Activated effector memory CD4-positive, alpha-beta T cell treated with anti-CD3 and anti-CD28 coated beads, Interleukin-2, amount 50 U/mL, for 16 hours (primary cell): ENCODE measurements around the gene NHERF2.

Experiments used
- DNase-seq: peaks from one replicate; pipeline ENCODE4 v3.0.0-alpha.2; 2020

Gene NHERF2

GRCh38 chr16:2063861-2064260, 37.2 kb downstream of the NHERF2 start:
- no peak for DNase-seq

GRCh38 chr16:2064368-2064945, 37.8 kb downstream of the NHERF2 start:
- DNase-seq = no peak

GRCh38 chr16:2066139-2066538, 39.4 kb downstream of the NHERF2 start:
- no peak for DNase-seq

- DNase-seq = no peak
Measured at GRCh38 chr16:2070576-2071453, 44.1 kb downstream of the NHERF2 start.

GRCh38 chr16:2071454-2072202, 44.9 kb downstream of the NHERF2 start:
- no peak for DNase-seq

GRCh38 chr16:2072926-2073325, 46.2 kb downstream of the NHERF2 start:
- DNase-seq = no peak

GRCh38 chr16:2074071-2074470, 47.4 kb downstream of the NHERF2 start:
- DNase-seq = no peak

GRCh38 chr16:2075631-2076030, 48.9 kb downstream of the NHERF2 start:
- DNase-seq = no peak

GRCh38 chr16:2076072-2076865, 49.6 kb downstream of the NHERF2 start:
- DNase-seq = no peak

- no peak for DNase-seq
Measured at GRCh38 chr16:2077016-2077415, 50.3 kb downstream of the NHERF2 start.

- no peak for DNase-seq
Measured at GRCh38 chr16:2077696-2078095, 51.0 kb downstream of the NHERF2 start.

GRCh38 chr16:2078096-2078495, 51.4 kb downstream of the NHERF2 start:
- no peak for DNase-seq

GRCh38 chr16:2078691-2079090, 52.0 kb downstream of the NHERF2 start:
- DNase-seq = no peak

- no peak for DNase-seq
Measured at GRCh38 chr16:2079311-2079800, 52.7 kb downstream of the NHERF2 start.

GRCh38 chr16:2079991-2080390, 53.3 kb downstream of the NHERF2 start:
- DNase-seq = no peak

- no peak for DNase-seq
Measured at GRCh38 chr16:2081201-2082084, 54.7 kb downstream of the NHERF2 start.

GRCh38 chr16:2082171-2082982, 55.7 kb downstream of the NHERF2 start:
- no peak for DNase-seq

- DNase-seq = no peak
Measured at GRCh38 chr16:2082983-2083364, 56.3 kb downstream of the NHERF2 start.

GRCh38 chr16:2083409-2083808, 56.7 kb downstream of the NHERF2 start:
- DNase-seq = no peak

- no peak for DNase-seq
Measured at GRCh38 chr16:2083876-2084780, 57.4 kb downstream of the NHERF2 start.
